ENCODE data around the gene HES3.

The HES3 gene

DNA sequence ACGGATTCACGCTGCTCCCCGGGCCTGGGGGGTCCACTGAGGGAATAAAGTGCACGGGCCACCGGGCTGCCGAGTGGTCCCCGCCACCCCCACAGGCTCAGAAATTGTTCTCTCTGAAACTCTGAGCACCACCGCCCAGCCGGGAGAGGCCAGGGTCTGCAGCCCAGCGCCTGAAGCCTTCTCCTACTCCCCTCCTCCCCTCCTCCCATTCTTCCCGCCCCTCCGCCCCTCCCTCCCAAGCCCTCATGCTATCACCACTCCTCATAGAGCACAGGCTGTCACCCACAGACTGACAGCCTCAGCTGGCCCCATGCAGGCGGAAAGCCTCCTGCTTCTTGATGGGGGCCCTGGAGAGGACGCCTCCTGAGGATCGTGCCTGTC, 17.6 kb downstream of the HES3 start:
- peak overlapping the region; percentile 68 for H3K4me2 ChIP-seq (ENCODE audit: low read length)
- no peaks in the 10 kb centered on the region for H3K36me3 ChIP-seq (ENCODE audit: control insufficient read depth in 1 of 2, insufficient read depth in 2 of 2, low read length in 2 of 2)
- no peak for DNase-seq
- peaks cover 4% of the 10 kb centered on the region for H3K27me3 ChIP-seq (ENCODE audit: insufficient read depth, low read length)
- no peak overlapping the region for H2AFZ ChIP-seq (ENCODE audit: insufficient read depth, low read length, poor library complexity)
- H3K79me1 ChIP-seq (ENCODE audit: low read length): no peaks in the 10 kb centered on the region
- no peak overlapping the region for H4K91ac ChIP-seq (ENCODE audit: low read depth, low read length)
- no peaks in the 10 kb centered on the region for H3K9me3 ChIP-seq (ENCODE audit: insufficient read depth, low read depth, low read length)
- no peak overlapping the region for H2BK12ac ChIP-seq (ENCODE audit: low read length)
- H3K23ac ChIP-seq (ENCODE audit: low read length): no peak overlapping the region
- no peak overlapping the region for H3K9ac ChIP-seq (ENCODE audit: low read length)
- H3K18ac ChIP-seq (ENCODE audit: low read length): no peak overlapping the region
- H2AK5ac ChIP-seq (ENCODE audit: low read length): no peak overlapping the region
- H3K4me1 ChIP-seq (ENCODE audit: control insufficient read depth in 1 of 2, insufficient read depth in 2 of 2, low read length in 2 of 2): peaks cover 2 to 9% of the 10 kb centered on the region in 2 experiments
- no peak overlapping the region for H2BK120ac ChIP-seq (ENCODE audit: insufficient read depth, low read length, poor library complexity)
- H3K14ac ChIP-seq (ENCODE audit: low read length): no peak overlapping the region
- H3K4me3 ChIP-seq (ENCODE audit: low read depth, low read length): no peak overlapping the region
- no peaks in the 10 kb centered on the region for H3K79me2 ChIP-seq (ENCODE audit: control insufficient read depth, insufficient read depth, low read length, poor library complexity)
- H4K8ac ChIP-seq (ENCODE audit: low read depth, low read length): no peak overlapping the region
- no peak overlapping the region for H2BK5ac ChIP-seq (ENCODE audit: low read depth, low read length, poor library complexity)
- no peak overlapping the region for H3K27ac ChIP-seq (ENCODE audit: low read depth, low read length)
- H4K12ac ChIP-seq (ENCODE audit: low read depth, low read length): no peak overlapping the region
- no CpG with 5 or more reads among the region's 15 CpGs for WGBS (ENCODE audit: extremely low coverage, insufficient coverage, insufficient read length)
- no peak overlapping the region for H3K4ac ChIP-seq (ENCODE audit: low read depth, low read length)

DNA sequence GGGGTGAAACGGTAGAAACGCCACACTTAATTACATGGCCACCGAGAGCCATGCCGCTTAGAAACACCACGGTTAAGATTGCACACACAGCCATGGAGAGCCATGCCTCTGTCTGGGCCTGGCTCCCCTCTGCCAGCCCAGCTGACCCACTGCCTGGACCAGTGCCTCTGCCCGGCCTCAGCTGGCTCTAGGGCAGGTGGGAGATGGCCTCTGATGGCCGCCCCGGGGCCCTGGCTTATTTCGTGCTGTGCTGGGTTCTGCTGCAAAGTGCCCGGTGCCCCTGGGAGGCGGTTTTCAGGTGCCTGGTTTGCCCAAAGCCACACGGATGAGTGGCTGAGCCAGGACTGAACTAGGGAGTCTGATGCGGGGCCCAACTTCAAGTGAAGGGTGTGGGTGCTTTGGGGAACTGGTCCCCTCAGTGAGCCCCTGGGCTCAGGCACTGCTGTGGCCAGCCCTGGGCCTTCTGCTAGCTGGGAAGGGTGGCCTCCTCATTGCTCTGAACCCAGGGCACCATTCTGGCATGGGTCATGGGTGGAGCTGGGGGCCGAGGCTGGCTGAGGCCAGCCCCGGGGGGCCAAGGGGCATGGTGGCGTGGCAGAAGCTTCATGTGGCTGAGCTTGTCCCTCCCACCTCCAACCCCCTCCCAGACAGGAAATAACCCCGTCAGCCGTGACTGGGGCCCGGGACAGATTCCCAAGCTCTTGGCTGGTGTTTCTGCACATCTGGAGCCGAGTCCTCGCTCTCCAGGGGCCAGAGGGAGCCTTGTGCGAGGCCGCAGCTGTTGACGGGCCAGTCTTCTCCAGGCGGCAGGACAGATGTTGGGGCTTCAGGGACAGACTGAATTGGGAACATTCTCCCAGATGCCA, 18.8 kb downstream of the HES3 start:
- Histone ChIP-seq H2AFZ (ENCODE audit: insufficient read depth, low read length, poor library complexity) (no peak overlapping the region), H2BK12ac (ENCODE audit: low read length) (no peak overlapping the region), H3K4ac (ENCODE audit: low read depth, low read length) (no peak overlapping the region), H2BK120ac (ENCODE audit: insufficient read depth, low read length, poor library complexity) (no peak overlapping the region), H4K12ac (ENCODE audit: low read depth, low read length) (no peak overlapping the region), H3K9me3 (ENCODE audit: insufficient read depth, low read depth, low read length) (no peaks in the 10 kb centered on the region), H3K4me2 (ENCODE audit: low read length) (no peak overlapping the region), H3K9ac (ENCODE audit: low read length) (no peak overlapping the region), H3K79me2 (ENCODE audit: control insufficient read depth, insufficient read depth, low read length, poor library complexity) (no peaks in the 10 kb centered on the region), H3K79me1 (ENCODE audit: low read length) (no peaks in the 10 kb centered on the region), H3K27ac (ENCODE audit: low read depth, low read length) (no peak overlapping the region), H2BK5ac (ENCODE audit: low read depth, low read length, poor library complexity) (no peak overlapping the region), H3K14ac (ENCODE audit: low read length) (no peak overlapping the region), H2AK5ac (ENCODE audit: low read length) (no peak overlapping the region), H3K23ac (ENCODE audit: low read length) (no peak overlapping the region), H4K91ac (ENCODE audit: low read depth, low read length) (no peak overlapping the region), H3K4me3 (ENCODE audit: low read depth, low read length) (no peak overlapping the region), H3K4me1 (ENCODE audit: control insufficient read depth in 1 of 2, insufficient read depth in 2 of 2, low read length in 2 of 2) (peaks cover 2 to 9% of the 10 kb centered on the region in 2 experiments), H3K18ac (ENCODE audit: low read length) (no peak overlapping the region), H3K36me3 (ENCODE audit: control insufficient read depth in 1 of 2, insufficient read depth in 2 of 2, low read length in 2 of 2) (no peaks in the 10 kb centered on the region), H3K27me3 (ENCODE audit: insufficient read depth, low read length) (peaks cover 4% of the 10 kb centered on the region), H4K8ac (ENCODE audit: low read depth, low read length) (no peak overlapping the region)
- no peak for DNase-seq
- WGBS (ENCODE audit: extremely low coverage, insufficient coverage, insufficient read length): no CpG with 5 or more reads among the region's 25 CpGs

DNA sequence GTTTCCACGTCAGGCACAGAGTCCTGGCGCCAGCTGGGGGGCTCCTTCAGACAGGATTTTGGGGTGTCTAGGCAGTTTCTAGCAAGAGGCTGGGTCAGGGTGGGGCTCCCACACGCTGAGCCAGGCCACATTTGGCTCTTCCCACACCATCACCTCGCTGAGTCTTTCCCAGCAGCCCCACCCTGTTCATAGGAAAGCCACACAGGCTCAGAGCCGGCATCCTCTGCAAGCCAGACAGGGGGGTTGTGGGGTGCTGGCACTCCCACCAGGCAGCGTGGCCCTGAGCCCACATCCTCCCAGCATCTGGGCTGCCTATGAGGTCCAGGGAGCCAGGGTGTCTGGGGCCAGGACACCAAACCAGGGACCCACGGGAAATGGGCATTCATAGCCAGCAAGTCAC, 19.7 kb downstream of the HES3 start:
- Histone ChIP-seq H2BK12ac (ENCODE audit: low read length) (no peak overlapping the region), H3K27ac (ENCODE audit: low read depth, low read length) (no peak overlapping the region), H3K4me2 (ENCODE audit: low read length) (no peak overlapping the region), H4K8ac (ENCODE audit: low read depth, low read length) (no peak overlapping the region), H2AFZ (ENCODE audit: insufficient read depth, low read length, poor library complexity) (no peak overlapping the region), H3K18ac (ENCODE audit: low read length) (no peak overlapping the region), H2AK5ac (ENCODE audit: low read length) (no peak overlapping the region), H3K79me2 (ENCODE audit: control insufficient read depth, insufficient read depth, low read length, poor library complexity) (no peaks in the 10 kb centered on the region), H3K4me1 (ENCODE audit: control insufficient read depth in 1 of 2, insufficient read depth in 2 of 2, low read length in 2 of 2) (peaks cover 2 to 9% of the 10 kb centered on the region in 2 experiments), H3K14ac (ENCODE audit: low read length) (no peak overlapping the region), H3K23ac (ENCODE audit: low read length) (no peak overlapping the region), H3K79me1 (ENCODE audit: low read length) (no peaks in the 10 kb centered on the region), H4K12ac (ENCODE audit: low read depth, low read length) (no peak overlapping the region), H3K9me3 (ENCODE audit: insufficient read depth, low read depth, low read length) (no peaks in the 10 kb centered on the region), H3K4ac (ENCODE audit: low read depth, low read length) (no peak overlapping the region), H3K4me3 (ENCODE audit: low read depth, low read length) (no peak overlapping the region), H3K36me3 (ENCODE audit: control insufficient read depth in 1 of 2, insufficient read depth in 2 of 2, low read length in 2 of 2) (no peaks in the 10 kb centered on the region), H2BK120ac (ENCODE audit: insufficient read depth, low read length, poor library complexity) (no peak overlapping the region), H3K27me3 (ENCODE audit: insufficient read depth, low read length) (peaks cover 4% of the 10 kb centered on the region), H3K9ac (ENCODE audit: low read length) (no peak overlapping the region), H4K91ac (ENCODE audit: low read depth, low read length) (no peak overlapping the region), H2BK5ac (ENCODE audit: low read depth, low read length, poor library complexity) (no peak overlapping the region)
- no CpG with 5 or more reads among the region's 7 CpGs for WGBS (ENCODE audit: extremely low coverage, insufficient coverage, insufficient read length)
- DNase-seq: no peak

DNA sequence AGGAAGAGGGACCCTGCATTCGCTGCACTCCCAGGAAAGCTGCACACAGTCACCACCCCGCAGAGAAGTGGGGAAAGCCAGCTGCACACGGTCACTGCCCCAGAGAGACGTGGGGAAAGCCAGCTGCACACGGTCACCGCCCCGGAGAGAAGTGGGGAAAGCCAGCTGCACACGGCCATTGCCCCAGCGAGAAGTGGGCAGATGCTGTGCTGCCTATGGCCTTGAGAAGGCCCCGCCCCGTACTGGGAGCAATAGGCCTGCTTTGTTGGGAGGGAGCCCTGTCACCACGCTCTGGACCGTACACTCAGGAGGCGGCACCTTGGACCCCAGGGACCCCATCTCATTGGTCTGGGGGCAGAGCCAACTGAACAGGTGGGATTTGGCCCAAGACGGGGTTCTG, 21.2 kb downstream of the HES3 start:
- H4K8ac ChIP-seq (ENCODE audit: low read depth, low read length): no peak overlapping the region
- WGBS (ENCODE audit: extremely low coverage, insufficient coverage, insufficient read length): no CpG with 5 or more reads among the region's 15 CpGs
- H2AK5ac ChIP-seq (ENCODE audit: low read length): no peak overlapping the region

More for the DNA sequence above, 21.2 kb downstream of the HES3 start:
- Histone ChIP-seq H3K27me3 (ENCODE audit: insufficient read depth, low read length) (peaks cover 4% of the 10 kb centered on the region), H3K18ac (ENCODE audit: low read length) (no peak overlapping the region), H4K12ac (ENCODE audit: low read depth, low read length) (no peak overlapping the region), H4K91ac (ENCODE audit: low read depth, low read length) (no peak overlapping the region), H2BK120ac (ENCODE audit: insufficient read depth, low read length, poor library complexity) (no peak overlapping the region), H3K79me2 (ENCODE audit: control insufficient read depth, insufficient read depth, low read length, poor library complexity) (no peaks in the 10 kb centered on the region), H2BK5ac (ENCODE audit: low read depth, low read length, poor library complexity) (no peak overlapping the region), H3K14ac (ENCODE audit: low read length) (no peak overlapping the region), H2AFZ (ENCODE audit: insufficient read depth, low read length, poor library complexity) (no peak overlapping the region), H3K27ac (ENCODE audit: low read depth, low read length) (no peak overlapping the region), H3K4me2 (ENCODE audit: low read length) (no peak overlapping the region), H2BK12ac (ENCODE audit: low read length) (no peak overlapping the region), H3K23ac (ENCODE audit: low read length) (no peak overlapping the region), H3K4ac (ENCODE audit: low read depth, low read length) (no peak overlapping the region), H3K9me3 (ENCODE audit: insufficient read depth, low read depth, low read length) (peaks cover 2% of the 10 kb centered on the region), H3K79me1 (ENCODE audit: low read length) (no peaks in the 10 kb centered on the region), H3K4me1 (ENCODE audit: control insufficient read depth in 1 of 2, insufficient read depth in 2 of 2, low read length in 2 of 2) (peaks cover 2 to 4% of the 10 kb centered on the region in 2 experiments), H3K9ac (ENCODE audit: low read length) (no peak overlapping the region), H3K36me3 (ENCODE audit: control insufficient read depth in 1 of 2, insufficient read depth in 2 of 2, low read length in 2 of 2) (no peaks in the 10 kb centered on the region), H3K4me3 (ENCODE audit: low read depth, low read length) (no peak overlapping the region)
- DNase-seq: no peak

Measured in trophoblast cell (in vitro differentiated cells and primary cell).